ENCODE data around the gene STS.

STS gene

GRCh38 chrX:7117587-7117986 is 29.9 kb upstream of the STS start:
- peak; percentile 49 for DNase-seq (ENCODE audit: low read depth)
- H3K4me3 ChIP-seq (ENCODE audit: low read depth, low read length): no peak overlapping the region
- no peak for TF ChIP-seq CTCF (IDR thresholded peaks at IDR 0.05; ENCODE audit: insufficient read depth, low read depth, low read length, missing control alignments)

- no peak overlapping the region for H3K4me3 ChIP-seq (ENCODE audit: low read depth, low read length)
- DNase-seq (ENCODE audit: low read depth): no peak
- TF ChIP-seq CTCF (IDR thresholded peaks at IDR 0.05; ENCODE audit: insufficient read depth, low read depth, low read length, missing control alignments): no peak
These were observed 27.3 kb upstream of the STS start for GRCh38 chrX:7119950-7120877.

- TF ChIP-seq CTCF (IDR thresholded peaks at IDR 0.05; ENCODE audit: insufficient read depth, low read depth, low read length, missing control alignments): no peak
- DNase-seq (ENCODE audit: low read depth): no peak
- no peak overlapping the region for H3K4me3 ChIP-seq (ENCODE audit: low read depth, low read length)
These were observed 26.7 kb upstream of the STS start for GRCh38 chrX:7120878-7121219.

GRCh38 chrX:7127056-7127455 is 20.5 kb upstream of the STS start:
- DNase-seq (ENCODE audit: low read depth): no peak
- no peak for TF ChIP-seq CTCF (IDR thresholded peaks at IDR 0.05; ENCODE audit: insufficient read depth, low read depth, low read length, missing control alignments)

GRCh38 chrX:7131621-7132020 is 15.9 kb upstream of the STS start:
- DNase-seq (ENCODE audit: low read depth): no peak
- no peak overlapping the region for H3K4me3 ChIP-seq (ENCODE audit: low read depth, low read length)
- no peak for TF ChIP-seq CTCF (IDR thresholded peaks at IDR 0.05; ENCODE audit: insufficient read depth, low read depth, low read length, missing control alignments)

More at GRCh38 chrX:7127056-7127455, 20.5 kb upstream of the STS start:
- no peak overlapping the region for H3K4me3 ChIP-seq (ENCODE audit: low read depth, low read length)

- peak; percentile 60 for DNase-seq (ENCODE audit: low read depth)
- H3K4me3 ChIP-seq (ENCODE audit: low read depth, low read length): no peak overlapping the region
- TF ChIP-seq CTCF (IDR thresholded peaks at IDR 0.05; ENCODE audit: insufficient read depth, low read depth, low read length, missing control alignments): peak; percentile 30
These were observed 15.0 kb upstream of the STS start for GRCh38 chrX:7132335-7133049.

Data from GM12865 (cell line).